ENCODE data around the gene FERMT3. TPM values are rescaled to one million over a fixed set of nuclear protein-coding genes. Genes with fewer than 3 reads are reported as not detected.
"Not testable (repeated sequence)": the region's sequence is repeated elsewhere in the genome, so short reads cannot be mapped to it uniquely, and the experiment has no call there.

Gene FERMT3
- total RNA-seq, 2 experiments from 2014 or later = 219 to 231 TPM

- no peak for ATAC-seq (ENCODE audit: low read depth)
- no peaks in the 10 kb centered on the region for H3K9me3 Mint-ChIP-seq
- peak overlapping the region; percentile 90 for H3K27ac Mint-ChIP-seq
- H3K4me3 Mint-ChIP-seq = peak overlapping the region; percentile 93
- peaks cover 7% of the 10 kb centered on the region for H3K36me3 Mint-ChIP-seq
- H3K4me1 Mint-ChIP-seq = peaks cover 22% of the 10 kb centered on the region
- H3K27me3 Mint-ChIP-seq = peaks cover under 1% of the 10 kb centered on the region
- no peak for DNase-seq
- POLR2A ChIA-PET = interaction anchor here (0.6 to 7.1 kb wide), 15 partner anchors 10 to 1404 kb away, joined by 3 to 106 read pairs (median 11); partner anchors contain the start of genes BAD, CCDC88B, DNAJC4 and ESRRA
Observed at GRCh38 chr11:64244966-64245365, 38.4 kb downstream of the FERMT3 start.

- DNase-seq (no peak), ATAC-seq (ENCODE audit: low read depth) (no peak)
- H3K36me3 Mint-ChIP-seq = peaks cover 5% of the 10 kb centered on the region
- H3K27ac Mint-ChIP-seq = peak overlapping the region; percentile 90
- H3K27me3 Mint-ChIP-seq = peaks cover 2% of the 10 kb centered on the region
- H3K4me3 Mint-ChIP-seq = peak overlapping the region; percentile 93
- H3K9me3 Mint-ChIP-seq = no peaks in the 10 kb centered on the region
- peaks cover 18% of the 10 kb centered on the region for H3K4me1 Mint-ChIP-seq
- POLR2A ChIA-PET = interaction anchor here (0.7 to 7.1 kb wide), 14 partner anchors 9 to 1404 kb away, joined by 3 to 106 read pairs (median 11); partner anchors contain the start of genes BAD, CCDC88B, DNAJC4 and ESRRA
Observed at GRCh38 chr11:64245401-64245796, 38.9 kb downstream of the FERMT3 start.

GRCh38 chr11:64245797-64246620, 39.5 kb downstream of the FERMT3 start:
- Mint-ChIP-seq H3K4me3 (peak overlapping the region; percentile 93), H3K4me1 (peaks cover 21% of the 10 kb centered on the region), H3K27me3 (peaks cover 2% of the 10 kb centered on the region), H3K9me3 (no peaks in the 10 kb centered on the region), H3K36me3 (peaks cover 5% of the 10 kb centered on the region), H3K27ac (peak overlapping the region; percentile 90)
- ATAC-seq (ENCODE audit: low read depth) (no peak), DNase-seq (peak; percentile 66)
- POLR2A ChIA-PET = interaction anchor here (0.8 to 7.1 kb wide), 16 partner anchors 11 to 1405 kb away, joined by 3 to 106 read pairs (median 9); partner anchors contain the start of genes BAD, CCDC88B, DNAJC4 and ESRRA

GRCh38 chr11:64246621-64246870, 40.0 kb downstream of the FERMT3 start:
- H3K27ac Mint-ChIP-seq = peak overlapping the region; percentile 67
- POLR2A ChIA-PET = interaction anchor here (1.0 to 7.1 kb wide), 11 partner anchors 14 to 93 kb away, joined by 3 to 106 read pairs (median 14); partner anchors contain the start of genes BAD, CCDC88B, DNAJC4 and ESRRA

GRCh38 chr11:64246871-64247728, 40.6 kb downstream of the FERMT3 start, which contains the start of gene PPP1R14B:
Gene PPP1R14B, minus strand, starts transcription at chr11:64246943. Its CDS starts 270 bp downstream, at chr11:64246673.
- Mint-ChIP-seq H3K36me3 (peaks cover 6% of the 10 kb centered on the region), H3K4me1 (peaks cover 23% of the 10 kb centered on the region), H3K9me3 (no peaks in the 10 kb centered on the region), H3K27me3 (peaks cover 2% of the 10 kb centered on the region), H3K4me3 (peak within 1 kb of the TSS; percentile 93), H3K27ac (peak within 1 kb of the TSS; percentile 90)
- DNase-seq (peak; percentile 88), ATAC-seq (ENCODE audit: low read depth) (peak; percentile 51)
- POLR2A ChIA-PET = interaction anchor here (1.0 to 7.1 kb wide), 11 partner anchors 13 to 74 kb away, joined by 3 to 106 read pairs (median 14); partner anchors contain the start of genes BAD, DNAJC4, ESRRA and FERMT3

More at GRCh38 chr11:64246621-64246870, 40.0 kb downstream of the FERMT3 start:
- not testable (repeated sequence) for DNase-seq, H3K9me3 Mint-ChIP-seq, H3K36me3 Mint-ChIP-seq, H3K27me3 Mint-ChIP-seq
- Mint-ChIP-seq H3K4me3 (peak overlapping the region; percentile 84), H3K4me1 (peaks cover 20% of the 10 kb centered on the region)
- peak; percentile 19 for ATAC-seq (ENCODE audit: low read depth)

GRCh38 chr11:64247729-64248531, 41.4 kb downstream of the FERMT3 start:
- H3K36me3 Mint-ChIP-seq = peaks cover 6% of the 10 kb centered on the region
- POLR2A ChIA-PET = interaction anchor here (0.7 to 7.1 kb wide), 8 partner anchors 21 to 75 kb away, joined by 3 to 106 read pairs (median 9); partner anchors contain the start of genes ESRRA, FERMT3, STIP1 and TRMT112
- peak overlapping the region; percentile 50 for H3K4me3 Mint-ChIP-seq
- peaks cover 20% of the 10 kb centered on the region for H3K4me1 Mint-ChIP-seq
- H3K9me3 Mint-ChIP-seq = no peaks in the 10 kb centered on the region
- no peak for ATAC-seq (ENCODE audit: low read depth)
- peak overlapping the region; percentile 48 for H3K27ac Mint-ChIP-seq
- no peak for DNase-seq
- peaks cover 2% of the 10 kb centered on the region for H3K27me3 Mint-ChIP-seq

GRCh38 chr11:64248578-64248977, 42.1 kb downstream of the FERMT3 start:
- Mint-ChIP-seq H3K9me3 (no peaks in the 10 kb centered on the region), H3K4me3 (no peak overlapping the region), H3K27me3 (peaks cover 2% of the 10 kb centered on the region), H3K4me1 (peaks cover 18% of the 10 kb centered on the region), H3K36me3 (peaks cover 2% of the 10 kb centered on the region), H3K27ac (no peak overlapping the region)
- DNase-seq = no peak
- POLR2A ChIA-PET = interaction anchor here (0.7 to 1.2 kb wide), 3 partner anchors 22 to 69 kb away, joined by 3 to 4 read pairs (median 4); partner anchors contain the start of gene TRMT112
- ATAC-seq (ENCODE audit: low read depth) = no peak

GRCh38 chr11:64249038-64249437, 42.5 kb downstream of the FERMT3 start:
- no peak overlapping the region for H3K27ac Mint-ChIP-seq
- peaks cover 23% of the 10 kb centered on the region for H3K4me1 Mint-ChIP-seq
- peaks cover 2% of the 10 kb centered on the region for H3K27me3 Mint-ChIP-seq
- DNase-seq (no peak), ATAC-seq (ENCODE audit: low read depth) (no peak)
- POLR2A ChIA-PET = interaction anchor here (0.7 to 1.2 kb wide), 3 partner anchors 22 to 68 kb away, joined by 3 to 4 read pairs (median 4); partner anchors contain the start of gene TRMT112
- H3K4me3 Mint-ChIP-seq = no peak overlapping the region
- H3K36me3 Mint-ChIP-seq = peaks cover 4% of the 10 kb centered on the region
- no peaks in the 10 kb centered on the region for H3K9me3 Mint-ChIP-seq

- Mint-ChIP-seq H3K9me3 (no peaks in the 10 kb centered on the region), H3K4me3 (no peak overlapping the region), H3K27me3 (peaks cover 2% of the 10 kb centered on the region), H3K4me1 (peaks cover 23% of the 10 kb centered on the region), H3K27ac (no peak overlapping the region), H3K36me3 (peaks cover 4% of the 10 kb centered on the region)
- no peak for ATAC-seq (ENCODE audit: low read depth)
- POLR2A ChIA-PET = interaction anchor here (1.3 to 3.6 kb wide), 6 partner anchors 9 to 1410 kb away, joined by 3 to 40 read pairs (median 12); partner anchors contain the start of genes ESRRA, FERMT3, FKBP2 and WDR74
- no peak for DNase-seq
Observed at GRCh38 chr11:64249563-64250414, 43.3 kb downstream of the FERMT3 start.

- ATAC-seq (ENCODE audit: low read depth) (peak; percentile 1), DNase-seq (no peak)
- H3K4me3 Mint-ChIP-seq = peak overlapping the region; percentile 83
- no peak overlapping the region for H3K27ac Mint-ChIP-seq
- H3K4me1 Mint-ChIP-seq = peaks cover 23% of the 10 kb centered on the region
- no peaks in the 10 kb centered on the region for H3K9me3 Mint-ChIP-seq
- POLR2A ChIA-PET = interaction anchor here (1.2 to 3.6 kb wide), 7 partner anchors 9 to 1411 kb away, joined by 3 to 40 read pairs (median 12); partner anchors contain the start of genes ESRRA, FERMT3, FKBP2 and WDR74
- peaks cover 7% of the 10 kb centered on the region for H3K36me3 Mint-ChIP-seq
- H3K27me3 Mint-ChIP-seq = peaks cover 2% of the 10 kb centered on the region
Observed at GRCh38 chr11:64250415-64251015, 44.0 kb downstream of the FERMT3 start.
